Smooth muscle cell (in vitro differentiated cells): ENCODE data around the gene FHOD3. TPM values are rescaled to one million over a fixed set of nuclear protein-coding genes. Genes with fewer than 3 reads are reported as not detected.

Experiments used
- DNase-seq: peaks from one replicate; lab custom pipeline; 2025; ENCODE audit not compliant: unreplicated experiment; lab: John Stamatoyannopoulos, UW
- H2AFZ ChIP-seq: fragments of 200-600 bp; sonication (generic); 2 replicates; pipeline ENCODE4 v1.6.0; 2016; ENCODE audit warnings: antibody characterized with exemption, low read depth, mild to moderate bottlenecking
- H3F3A ChIP-seq: fragments of 200-600 bp; sonication (generic); 2 replicates; pipeline ENCODE4 v1.6.0; 2017; ENCODE audit warnings: antibody characterized with exemption, low read depth
- H3K27ac ChIP-seq: fragments of 200-600 bp; sonication (generic); 2 replicates; pipeline ENCODE4 v1.5.1; 2016; ENCODE audit warnings: low read depth, mild to moderate bottlenecking
- H3K27me3 ChIP-seq: fragments of 200-600 bp; sonication (generic); 2 replicates; pipeline ENCODE4 v1.6.1; 2016; ENCODE audit warnings: low read depth, mild to moderate bottlenecking
- H3K36me3 ChIP-seq: fragments of 200-600 bp; sonication (generic); 2 replicates; pipeline ENCODE4 v1.5.1; 2016; ENCODE audit warnings: low read depth
- H3K4me1 ChIP-seq: fragments of 200-600 bp; sonication (generic); 2 replicates; pipeline ENCODE4 v1.5.1; 2016; ENCODE audit warnings: low read depth
- H3K4me2 ChIP-seq: fragments of 200-600 bp; sonication (generic); 2 replicates; pipeline ENCODE4 v1.6.0; 2016; ENCODE audit warnings: mild to moderate bottlenecking
- H3K4me3 ChIP-seq: fragments of 200-600 bp; sonication (generic); 2 replicates; pipeline ENCODE4 v1.5.1; 2016; ENCODE audit warnings: mild to moderate bottlenecking
- H3K79me2 ChIP-seq: fragments of 200-600 bp; sonication (generic); 2 replicates; pipeline ENCODE4 v1.6.0; 2016; ENCODE audit warnings: low read depth, mild to moderate bottlenecking
- H3K9ac ChIP-seq: fragments of 200-600 bp; sonication (generic); 2 replicates; pipeline ENCODE4 v1.6.0; 2016; ENCODE audit warnings: low read depth
- H3K9me3 ChIP-seq: fragments of 200-600 bp; sonication (generic); replicated peaks from 2 replicates; pipeline ENCODE4 v1.5.1; 2016; ENCODE audit warnings: low read depth
- H4K20me1 ChIP-seq: fragments of 200-600 bp; sonication (generic); 2 replicates; pipeline ENCODE4 v1.6.0; 2016; ENCODE audit warnings: low read depth
- CTCF ChIP-seq: fragments of 200-600 bp; sonication (generic); IDR thresholded peaks from 2 replicates; pipeline ENCODE4 v1.5.1; 2017; ENCODE audit warnings: borderline replicate concordance, mild to moderate bottlenecking, antibody characterized with exemption; ENCODE audit not compliant: insufficient read depth, poor library complexity, severe bottlenecking
- WGBS: methylation state at CpG from one replicate; pipeline ENCODE4 v1.1.7; 2016; ENCODE audit warnings: low lambda C conversion rate; 5-methylcytosine and 5-hydroxymethylcytosine counted together
- polyA plus RNA-seq: library from polyadenylated mRNA; unstranded; fragments of >200 nt; fragmentation: Nextera tagmentation; extraction: Ambion mirVana; gene quantifications from 2 replicates; pipeline ENCODE4 v1.2.1, GENCODE V29; 2016
- total RNA-seq: library from RNA; depleted of rRNA; stranded (reverse); fragments of >200 nt; gene quantifications from 2 replicates; pipeline ENCODE4 v1.2.3, GENCODE V29; 2014

FHOD3 gene
- total and polyA plus RNA-seq, 2 experiments from 2014 or later, result 6.3 to 19.4 TPM

GRCh38 chr18:36559149-36559857 is 261.8 kb downstream of the FHOD3 start:
- no peaks in the 10 kb centered on the region for H3K36me3 ChIP-seq
- H3K4me2 ChIP-seq, result no peak overlapping the region
- no peak overlapping the region for H3K4me3 ChIP-seq
- H3K79me2 ChIP-seq, result no peaks in the 10 kb centered on the region
- no peaks in the 10 kb centered on the region for H3K27me3 ChIP-seq
- no peaks in the 10 kb centered on the region for H3K4me1 ChIP-seq
- H3K9ac ChIP-seq, result no peak overlapping the region
- H4K20me1 ChIP-seq, result no peaks in the 10 kb centered on the region
- no peak for TF ChIP-seq CTCF
- H3K9me3 ChIP-seq, result no peaks in the 10 kb centered on the region
- H3F3A ChIP-seq, result no peaks in the 10 kb centered on the region
- DNase-seq, result no peak
- 84% methylated on average over 8 of the region's 8 CpGs for WGBS
- H3K27ac ChIP-seq, result no peak overlapping the region
- no peak overlapping the region for H2AFZ ChIP-seq

- Histone ChIP-seq H3K27me3 (no peaks in the 10 kb centered on the region), H3K36me3 (no peaks in the 10 kb centered on the region), H2AFZ (no peak overlapping the region), H3K4me3 (no peak overlapping the region), H3F3A (no peaks in the 10 kb centered on the region), H4K20me1 (no peaks in the 10 kb centered on the region), H3K9ac (no peak overlapping the region), H3K9me3 (no peaks in the 10 kb centered on the region), H3K79me2 (no peaks in the 10 kb centered on the region), H3K4me2 (no peak overlapping the region), H3K4me1 (no peaks in the 10 kb centered on the region), H3K27ac (no peak overlapping the region)
- no peak for DNase-seq
- no peak for TF ChIP-seq CTCF
- WGBS, result 91% methylated on average over 2 of the region's 2 CpGs
Measured at GRCh38 chr18:36560187-36560586, 262.7 kb downstream of the FHOD3 start.

- Histone ChIP-seq H4K20me1 (no peaks in the 10 kb centered on the region), H3K4me1 (no peaks in the 10 kb centered on the region), H3K9ac (no peak overlapping the region), H3K79me2 (no peaks in the 10 kb centered on the region), H3K9me3 (no peaks in the 10 kb centered on the region), H3K4me3 (no peak overlapping the region), H3K27me3 (no peaks in the 10 kb centered on the region), H2AFZ (no peak overlapping the region), H3K4me2 (no peak overlapping the region), H3F3A (no peaks in the 10 kb centered on the region), H3K36me3 (no peaks in the 10 kb centered on the region), H3K27ac (no peak overlapping the region)
- no peak for DNase-seq
- no peak for TF ChIP-seq CTCF
- 95% methylated on average over 2 of the region's 2 CpGs for WGBS
Measured at GRCh38 chr18:36561046-36561445, 263.5 kb downstream of the FHOD3 start.

- no peaks in the 10 kb centered on the region for H4K20me1 ChIP-seq
- H3K4me1 ChIP-seq, result peaks cover 3% of the 10 kb centered on the region
- no peak overlapping the region for H2AFZ ChIP-seq
- TF ChIP-seq CTCF, result no peak
- H3K4me3 ChIP-seq, result no peak overlapping the region
- no peak overlapping the region for H3K9ac ChIP-seq
- H3K4me2 ChIP-seq, result no peak overlapping the region
- DNase-seq, result no peak
- no peak overlapping the region for H3K27ac ChIP-seq
- H3K36me3 ChIP-seq, result no peaks in the 10 kb centered on the region
- H3K27me3 ChIP-seq, result no peaks in the 10 kb centered on the region
- no peaks in the 10 kb centered on the region for H3F3A ChIP-seq
- WGBS, result 85% methylated on average over 2 of the region's 2 CpGs
- H3K9me3 ChIP-seq, result no peaks in the 10 kb centered on the region
- H3K79me2 ChIP-seq, result no peaks in the 10 kb centered on the region
Measured at GRCh38 chr18:36564841-36565240, 267.3 kb downstream of the FHOD3 start.
